Breast epithelium (tissue), 3 donors: ENCODE data around the gene PLEKHD1.

Source experiments
- POLR2A ChIP-seq: fragments of 450-650 bp; IDR thresholded peaks from one replicate; pipeline ENCODE4 v1.6.1; 2016; ENCODE audit warnings: antibody characterized with exemption, mild to moderate bottlenecking, moderate library complexity
- TF ChIP-seq, protein P1 (sequence below), 3 donors: fragments of 450-650 bp; IDR thresholded peaks; one replicate each; pipeline ENCODE4 v1.5.1; 2016 to 2017; ENCODE audit warnings: antibody characterized with exemption in 3 of 3, mild to moderate bottlenecking in 3 of 3, moderate library complexity in 3 of 3

- TF ChIP-seq POLR2A, result no peak
- TF ChIP-seq, protein P1, sequence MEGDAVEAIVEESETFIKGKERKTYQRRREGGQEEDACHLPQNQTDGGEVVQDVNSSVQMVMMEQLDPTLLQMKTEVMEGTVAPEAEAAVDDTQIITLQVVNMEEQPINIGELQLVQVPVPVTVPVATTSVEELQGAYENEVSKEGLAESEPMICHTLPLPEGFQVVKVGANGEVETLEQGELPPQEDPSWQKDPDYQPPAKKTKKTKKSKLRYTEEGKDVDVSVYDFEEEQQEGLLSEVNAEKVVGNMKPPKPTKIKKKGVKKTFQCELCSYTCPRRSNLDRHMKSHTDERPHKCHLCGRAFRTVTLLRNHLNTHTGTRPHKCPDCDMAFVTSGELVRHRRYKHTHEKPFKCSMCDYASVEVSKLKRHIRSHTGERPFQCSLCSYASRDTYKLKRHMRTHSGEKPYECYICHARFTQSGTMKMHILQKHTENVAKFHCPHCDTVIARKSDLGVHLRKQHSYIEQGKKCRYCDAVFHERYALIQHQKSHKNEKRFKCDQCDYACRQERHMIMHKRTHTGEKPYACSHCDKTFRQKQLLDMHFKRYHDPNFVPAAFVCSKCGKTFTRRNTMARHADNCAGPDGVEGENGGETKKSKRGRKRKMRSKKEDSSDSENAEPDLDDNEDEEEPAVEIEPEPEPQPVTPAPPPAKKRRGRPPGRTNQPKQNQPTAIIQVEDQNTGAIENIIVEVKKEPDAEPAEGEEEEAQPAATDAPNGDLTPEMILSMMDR (IDR thresholded peaks at IDR 0.05), result no peak
Measured at GRCh38 chr14:69559581-69560011, 75.1 kb downstream of the PLEKHD1 start.
